HG02885 (cell line): Measurements from ENCODE around the gene MBD4.
"Not testable (repeated sequence)": the region's sequence is repeated elsewhere in the genome, so short reads cannot be mapped to it uniquely, and the experiment has no call there.

ENCODE experiments used
- ATAC-seq: cut with Tn5 transposase; IDR thresholded peaks from one replicate; pipeline ENCODE4 v1.9.1; 2021; ENCODE audit warnings: mild to moderate bottlenecking; ENCODE audit not compliant: unreplicated experiment, poor library complexity

MBD4 gene

DNA sequence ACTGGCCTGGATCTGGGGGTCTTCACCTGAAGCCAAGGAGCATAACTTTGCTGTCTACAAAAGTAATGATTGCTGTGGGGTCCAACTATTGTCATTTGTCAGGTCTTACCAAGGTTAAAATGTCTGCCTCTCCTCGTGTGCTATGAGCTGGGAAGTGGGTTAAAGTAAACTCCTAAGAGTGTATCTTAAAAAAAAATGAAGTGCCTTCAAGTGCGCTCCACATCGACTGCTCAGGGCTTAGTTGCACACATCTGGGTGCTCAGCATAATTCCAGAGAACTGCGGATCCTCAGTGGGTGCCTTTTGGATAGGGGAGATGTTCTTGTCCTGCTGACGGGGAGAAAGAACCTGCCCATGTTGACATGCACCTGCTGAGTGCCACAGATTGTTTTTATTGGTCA lies 52.3 kb downstream of the MBD4 start:
- ATAC-seq, result no peak

DNA sequence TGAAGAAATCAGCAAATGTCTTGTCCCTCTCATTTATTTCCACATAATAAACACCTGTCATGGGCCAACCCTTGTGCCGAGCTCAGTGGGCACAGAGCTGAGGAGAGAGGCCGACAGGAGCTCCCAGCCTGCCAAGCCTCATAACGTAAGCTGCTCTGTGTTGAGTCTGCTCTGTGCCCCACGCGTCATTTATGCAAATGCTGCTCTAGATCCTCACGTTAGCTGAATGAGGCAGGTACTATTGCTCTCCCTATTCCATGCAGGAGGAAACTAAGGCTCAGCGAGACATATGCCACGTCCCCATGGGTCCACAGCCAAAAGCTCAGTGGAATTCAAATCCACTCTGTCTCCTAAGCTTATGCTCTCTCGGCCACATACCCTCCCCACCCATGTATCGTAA lies 52.8 kb downstream of the MBD4 start:
- no peak for ATAC-seq

DNA sequence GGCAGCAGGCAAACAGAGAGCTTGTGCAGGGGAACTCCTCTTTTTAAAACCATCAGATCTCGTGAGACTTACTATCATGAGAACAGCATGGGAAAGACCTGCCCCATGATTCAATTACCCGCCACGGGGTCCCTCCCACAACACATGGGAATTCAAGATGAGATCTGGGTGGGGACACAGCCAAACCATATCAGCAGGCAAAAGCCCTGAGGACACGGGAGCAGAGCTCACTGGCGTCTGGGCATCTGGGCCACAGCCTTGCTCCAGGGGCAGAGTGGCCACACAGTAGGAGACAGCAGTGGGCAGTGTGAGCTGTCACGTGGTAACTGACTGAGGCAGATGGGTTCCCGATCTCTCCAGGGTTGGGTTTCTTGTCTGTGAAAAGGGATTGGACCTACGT lies 54.2 kb downstream of the MBD4 start:
- not testable (repeated sequence) for ATAC-seq

DNA sequence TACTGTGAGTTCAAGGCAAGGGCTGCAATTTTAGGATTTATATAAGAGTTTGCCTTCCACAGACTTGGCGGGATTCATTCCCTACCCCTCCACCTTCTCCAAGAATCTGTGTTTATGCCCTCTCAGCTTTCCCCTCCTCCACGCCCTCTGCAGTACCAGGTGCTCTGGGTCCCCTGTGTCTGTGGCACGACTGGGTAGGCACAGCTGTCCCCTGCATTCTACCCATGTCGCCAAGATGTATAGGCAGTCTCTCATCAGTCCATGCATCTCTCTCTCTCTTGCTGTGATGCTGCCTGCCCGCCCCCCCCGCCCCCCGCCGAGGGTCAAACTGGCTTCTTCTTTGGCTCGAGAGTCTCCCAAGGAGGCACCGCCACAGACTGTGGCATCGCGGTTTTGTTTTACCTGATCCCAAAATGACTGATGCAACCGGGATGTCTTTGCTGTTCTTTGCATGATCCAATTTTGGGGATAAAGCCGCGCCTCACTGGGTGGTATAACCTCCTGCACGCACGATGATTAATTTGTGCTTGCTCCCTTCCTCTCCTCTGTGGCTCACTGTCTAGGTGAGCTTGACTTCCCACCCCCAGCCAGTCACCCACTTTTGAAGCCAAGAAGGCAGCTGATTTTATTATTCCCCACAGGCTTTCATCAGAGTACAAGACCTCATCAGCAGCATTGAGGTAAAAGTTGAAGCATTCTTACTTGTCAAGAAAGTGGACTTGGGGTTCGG lies 55.0 kb downstream of the MBD4 start:
- ATAC-seq, result no peak

DNA sequence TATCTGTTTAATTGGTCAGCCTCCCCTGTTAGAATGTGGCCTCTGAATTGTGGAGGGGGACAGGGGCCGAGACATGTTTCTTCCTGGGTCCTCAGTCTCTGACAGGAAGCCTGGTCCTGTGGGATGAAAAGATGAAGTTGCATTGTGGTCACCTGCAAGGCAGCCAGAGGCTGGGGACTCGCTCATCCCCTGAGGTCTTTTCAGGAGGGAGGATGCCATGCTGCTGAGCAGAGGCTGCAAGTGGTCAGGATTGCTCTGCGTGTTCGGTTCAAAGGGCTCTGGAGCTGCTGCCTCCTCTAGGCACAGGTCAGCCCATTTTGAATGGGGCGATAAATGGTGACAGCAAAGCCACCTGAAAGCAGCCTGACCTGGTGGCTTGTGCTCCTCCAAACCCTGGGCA lies 55.6 kb downstream of the MBD4 start:
- ATAC-seq, result not testable (repeated sequence)

DNA sequence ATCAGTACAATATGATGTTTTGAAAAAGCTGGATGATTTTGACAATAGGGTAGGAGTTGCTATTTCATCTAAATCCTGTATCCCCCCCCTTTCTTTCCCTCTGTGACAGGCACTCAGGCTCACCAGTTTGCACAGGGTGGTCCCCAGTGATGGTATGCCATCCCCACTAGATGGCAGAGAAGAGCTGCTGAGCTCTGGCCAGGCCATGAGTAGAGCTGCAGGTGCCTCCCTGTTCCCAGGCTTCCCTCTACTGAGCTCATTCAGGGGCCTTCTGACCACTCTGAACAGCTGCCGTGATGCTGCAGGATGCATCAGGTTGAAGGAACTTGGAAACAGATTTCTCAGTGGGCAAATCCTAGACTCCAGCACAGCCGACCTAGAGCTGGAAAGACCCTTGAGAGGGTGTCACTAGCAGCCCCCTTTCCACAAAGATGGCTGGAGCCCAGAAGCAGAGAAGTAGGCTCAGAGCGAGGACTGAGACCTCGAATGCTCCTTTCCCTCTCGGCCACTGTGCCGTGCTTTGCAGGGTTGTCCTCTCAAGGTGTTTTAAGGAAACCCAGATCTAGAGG lies 56.4 kb downstream of the MBD4 start:
- peak; percentile 84 for ATAC-seq

DNA sequence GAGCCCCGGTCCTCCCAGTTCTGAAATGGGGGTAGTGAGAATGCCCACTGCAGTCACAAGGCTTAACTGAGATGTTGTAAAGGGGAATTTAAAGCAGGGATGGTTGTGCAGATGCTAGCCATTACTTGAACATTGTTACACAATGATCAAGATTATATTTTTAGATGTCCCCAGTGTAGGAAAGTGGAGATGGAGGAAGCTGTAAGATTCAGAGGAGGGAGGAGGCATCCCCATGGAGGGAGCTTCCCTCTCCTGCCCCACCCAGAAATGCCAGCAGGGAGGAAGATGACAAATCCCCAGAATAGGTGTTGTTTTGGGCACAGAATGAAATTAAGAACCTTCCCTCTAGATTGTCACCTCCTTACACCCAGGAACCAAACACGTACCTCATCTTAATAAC lies 57.4 kb downstream of the MBD4 start:
- ATAC-seq, result no peak
